ENCODE results near the gene HHAT.

DNA sequence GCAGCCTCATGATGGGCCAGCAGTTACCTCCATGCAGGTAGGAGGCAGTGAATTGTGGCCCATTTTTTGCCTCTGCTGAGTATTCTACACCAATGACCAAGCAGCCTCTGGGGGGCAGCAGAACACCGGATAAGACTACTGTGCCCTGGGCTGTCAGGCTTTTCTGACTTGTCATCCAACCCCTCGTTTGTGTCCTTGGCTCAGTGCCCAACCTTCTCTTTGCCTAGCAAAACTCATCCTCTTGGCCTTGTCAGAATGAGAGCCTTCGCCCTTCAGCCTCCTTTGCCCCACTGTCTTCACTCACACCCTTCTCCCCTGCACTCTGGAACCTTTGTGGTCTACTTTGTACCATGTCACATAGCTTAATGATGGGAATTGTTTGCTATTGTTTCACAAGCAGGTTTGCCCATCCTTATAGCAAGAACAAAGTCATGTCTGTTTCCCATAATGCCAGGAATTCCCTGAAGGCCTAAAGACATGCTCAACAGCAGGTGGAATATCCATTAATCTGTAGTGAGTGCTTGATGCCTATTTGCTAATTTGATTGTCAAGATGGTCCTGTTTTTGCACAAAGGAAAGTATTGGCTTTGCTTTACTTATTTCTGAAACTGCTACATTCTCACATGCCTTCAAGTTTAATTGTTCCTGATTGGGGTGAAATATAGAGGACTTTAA, 255.9 kb downstream of the HHAT start:
- TF ChIP-seq, protein P1, sequence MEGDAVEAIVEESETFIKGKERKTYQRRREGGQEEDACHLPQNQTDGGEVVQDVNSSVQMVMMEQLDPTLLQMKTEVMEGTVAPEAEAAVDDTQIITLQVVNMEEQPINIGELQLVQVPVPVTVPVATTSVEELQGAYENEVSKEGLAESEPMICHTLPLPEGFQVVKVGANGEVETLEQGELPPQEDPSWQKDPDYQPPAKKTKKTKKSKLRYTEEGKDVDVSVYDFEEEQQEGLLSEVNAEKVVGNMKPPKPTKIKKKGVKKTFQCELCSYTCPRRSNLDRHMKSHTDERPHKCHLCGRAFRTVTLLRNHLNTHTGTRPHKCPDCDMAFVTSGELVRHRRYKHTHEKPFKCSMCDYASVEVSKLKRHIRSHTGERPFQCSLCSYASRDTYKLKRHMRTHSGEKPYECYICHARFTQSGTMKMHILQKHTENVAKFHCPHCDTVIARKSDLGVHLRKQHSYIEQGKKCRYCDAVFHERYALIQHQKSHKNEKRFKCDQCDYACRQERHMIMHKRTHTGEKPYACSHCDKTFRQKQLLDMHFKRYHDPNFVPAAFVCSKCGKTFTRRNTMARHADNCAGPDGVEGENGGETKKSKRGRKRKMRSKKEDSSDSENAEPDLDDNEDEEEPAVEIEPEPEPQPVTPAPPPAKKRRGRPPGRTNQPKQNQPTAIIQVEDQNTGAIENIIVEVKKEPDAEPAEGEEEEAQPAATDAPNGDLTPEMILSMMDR (IDR thresholded peaks at IDR 0.05): peak; percentile 88
- TF ChIP-seq ZFX (IDR thresholded peaks at IDR 0.05; ENCODE audit: borderline replicate concordance): no peak

Measured in 22Rv1 (cell line).